ENCODE measurements around the gene SLC2A2. TPM values are rescaled to one million over a fixed set of nuclear protein-coding genes. Genes with fewer than 3 reads are reported as not detected.
A peak's percentile ranks its signal among the peaks of the same experiment; 100 is the strongest.

The SLC2A2 gene
- total RNA-seq, 2 experiments from 2014 or later = not detected

GRCh38 chr3:171054231-171054630, 27.7 kb upstream of the SLC2A2 start:
- DNase-seq = no peak
- H3K27me3 Mint-ChIP-seq = peaks cover 6% of the 10 kb centered on the region
- H3K4me3 Mint-ChIP-seq = no peak overlapping the region
- no peaks in the 10 kb centered on the region for H3K9me3 Mint-ChIP-seq (ENCODE audit: low read depth)
- CTCF ChIA-PET = no interaction called here
- no peaks in the 10 kb centered on the region for H3K36me3 Mint-ChIP-seq
- no peaks in the 10 kb centered on the region for H3K4me1 Mint-ChIP-seq
- ATAC-seq = no peak
- no peak overlapping the region for H3K27ac Mint-ChIP-seq

DNA sequence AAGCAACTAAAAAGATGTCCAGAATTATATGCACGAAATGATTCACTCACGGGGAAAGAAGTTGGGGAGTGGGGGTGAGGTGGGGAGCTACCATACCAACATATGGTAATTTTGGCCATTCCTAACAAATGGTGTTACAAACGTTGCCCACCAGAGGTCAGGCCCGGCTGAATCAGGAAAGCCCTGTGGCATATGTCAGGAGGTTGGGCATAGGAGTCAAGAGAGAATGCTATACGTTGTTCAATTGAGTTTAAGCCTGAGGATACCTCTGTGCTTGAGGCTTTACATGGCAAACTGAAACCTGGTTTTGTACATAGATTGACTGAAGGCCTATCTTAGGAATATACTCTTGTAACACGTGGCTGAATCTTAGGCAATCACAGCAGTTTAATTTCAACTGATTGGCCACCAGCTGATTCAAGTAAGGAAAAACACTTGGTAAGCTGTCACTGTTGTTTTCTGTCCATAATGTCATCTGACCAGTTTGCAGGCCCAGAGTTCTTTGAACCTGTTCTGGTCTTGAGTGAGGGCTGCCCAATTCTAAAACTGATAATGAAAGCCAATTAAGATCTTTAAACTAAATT, 23.4 kb upstream of the SLC2A2 start:
- H3K27ac Mint-ChIP-seq = no peak overlapping the region
- ATAC-seq (peak; percentile 76), DNase-seq (peak; percentile 64)
- H3K4me1 Mint-ChIP-seq = no peaks in the 10 kb centered on the region
- peaks cover 8% of the 10 kb centered on the region for H3K27me3 Mint-ChIP-seq
- no peaks in the 10 kb centered on the region for H3K36me3 Mint-ChIP-seq
- H3K4me3 Mint-ChIP-seq = no peak overlapping the region
- CTCF ChIA-PET = interaction anchor here (0.6 to 4.1 kb wide), 7 partner anchors 12 to 722 kb away, joined by 3 to 26 read pairs (median 3); no protein-coding TSS in a partner anchor
- H3K9me3 Mint-ChIP-seq (ENCODE audit: low read depth) = no peaks in the 10 kb centered on the region

GRCh38 chr3:171046760-171047159, 20.2 kb upstream of the SLC2A2 start:
- peaks cover 21% of the 10 kb centered on the region for H3K27me3 Mint-ChIP-seq
- no peak overlapping the region for H3K4me3 Mint-ChIP-seq
- ATAC-seq = no peak
- CTCF ChIA-PET = interaction anchor here (1.2 kb wide), 1 partner anchor 44 kb away, joined by 3 read pairs; no protein-coding TSS in a partner anchor
- DNase-seq = no peak
- no peaks in the 10 kb centered on the region for H3K4me1 Mint-ChIP-seq
- no peaks in the 10 kb centered on the region for H3K9me3 Mint-ChIP-seq (ENCODE audit: low read depth)
- no peak overlapping the region for H3K27ac Mint-ChIP-seq
- H3K36me3 Mint-ChIP-seq = no peaks in the 10 kb centered on the region

GRCh38 chr3:171044835-171045793, 18.6 kb upstream of the SLC2A2 start:
- H3K4me3 Mint-ChIP-seq = no peak overlapping the region
- no peaks in the 10 kb centered on the region for H3K9me3 Mint-ChIP-seq (ENCODE audit: low read depth)
- no peaks in the 10 kb centered on the region for H3K36me3 Mint-ChIP-seq
- ATAC-seq (no peak), DNase-seq (no peak)
- CTCF ChIA-PET = no interaction called here
- no peaks in the 10 kb centered on the region for H3K4me1 Mint-ChIP-seq
- H3K27ac Mint-ChIP-seq = no peak overlapping the region
- peaks cover 23% of the 10 kb centered on the region for H3K27me3 Mint-ChIP-seq

DNA sequence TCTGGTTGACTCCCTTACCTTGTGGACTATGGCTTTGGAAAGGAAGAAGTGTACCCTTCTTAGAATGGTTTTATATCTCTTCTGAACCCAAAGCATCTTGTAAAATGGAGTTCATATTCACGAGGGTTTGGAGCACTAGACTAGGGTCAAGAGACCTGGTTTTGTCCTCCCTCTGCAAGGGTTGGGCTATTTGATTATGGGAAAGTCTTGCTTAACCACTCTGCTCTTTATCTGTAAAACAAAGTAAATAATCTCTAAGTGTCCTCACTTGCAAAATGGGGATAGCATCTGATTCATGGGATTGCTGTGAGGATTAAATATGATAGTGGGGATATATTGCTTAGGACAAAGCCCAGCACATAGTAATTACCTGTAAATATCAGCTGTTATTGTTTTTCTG, 17.9 kb upstream of the SLC2A2 start:
- H3K36me3 Mint-ChIP-seq = no peaks in the 10 kb centered on the region
- DNase-seq (no peak), ATAC-seq (no peak)
- H3K27ac Mint-ChIP-seq = no peak overlapping the region
- H3K4me3 Mint-ChIP-seq = no peak overlapping the region
- no peaks in the 10 kb centered on the region for H3K4me1 Mint-ChIP-seq
- H3K9me3 Mint-ChIP-seq (ENCODE audit: low read depth) = no peaks in the 10 kb centered on the region
- CTCF ChIA-PET = no interaction called here
- peaks cover 30% of the 10 kb centered on the region for H3K27me3 Mint-ChIP-seq

DNA sequence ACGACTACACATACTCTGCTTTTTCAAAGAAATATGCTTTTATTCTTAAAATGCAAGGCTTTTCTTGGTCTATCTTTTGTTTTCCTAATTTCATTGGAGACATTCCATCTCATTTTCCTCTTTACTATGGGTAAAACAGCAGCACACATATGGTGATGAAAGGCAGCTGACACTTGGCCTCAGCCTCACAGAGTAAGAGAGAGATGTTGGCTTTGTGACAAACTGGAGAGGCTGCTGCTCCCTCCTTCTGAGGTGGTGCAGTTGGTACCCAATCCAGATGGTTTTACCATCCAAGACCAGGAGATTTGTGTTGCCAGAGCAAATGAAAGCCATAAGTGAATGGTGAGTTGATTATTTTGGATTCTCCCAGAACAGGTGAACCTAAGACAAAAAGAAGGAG, 13.2 kb upstream of the SLC2A2 start:
- H3K27ac Mint-ChIP-seq = no peak overlapping the region
- no peak for ATAC-seq
- no peaks in the 10 kb centered on the region for H3K36me3 Mint-ChIP-seq
- H3K4me3 Mint-ChIP-seq = no peak overlapping the region
- no peaks in the 10 kb centered on the region for H3K4me1 Mint-ChIP-seq
- H3K27me3 Mint-ChIP-seq = peaks cover 65% of the 10 kb centered on the region
- CTCF ChIA-PET = no interaction called here
- no peak for DNase-seq
- H3K9me3 Mint-ChIP-seq (ENCODE audit: low read depth) = no peaks in the 10 kb centered on the region

DNA sequence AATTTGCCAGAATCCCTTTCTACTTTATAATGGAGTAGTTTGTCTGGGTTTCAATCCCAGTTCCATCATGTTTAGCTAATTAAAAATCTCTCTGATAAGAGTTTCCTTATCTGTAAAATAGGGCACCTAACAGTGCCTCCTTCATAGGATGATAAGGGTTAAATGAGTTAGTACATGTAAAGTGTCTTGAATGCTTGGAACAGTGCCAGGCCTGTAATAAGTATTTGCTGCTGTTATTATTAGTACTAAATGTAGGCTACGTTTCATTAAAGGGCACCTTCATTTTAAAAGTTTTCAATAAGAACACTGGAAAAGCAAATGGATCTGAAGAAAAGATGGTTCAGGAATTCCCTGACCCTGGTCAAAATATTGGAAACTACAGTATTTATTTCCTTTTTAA, 11.8 kb upstream of the SLC2A2 start:
- peaks cover 63% of the 10 kb centered on the region for H3K27me3 Mint-ChIP-seq
- H3K4me3 Mint-ChIP-seq = no peak overlapping the region
- DNase-seq (no peak), ATAC-seq (no peak)
- no peaks in the 10 kb centered on the region for H3K36me3 Mint-ChIP-seq
- CTCF ChIA-PET = no interaction called here
- H3K9me3 Mint-ChIP-seq (ENCODE audit: low read depth) = no peaks in the 10 kb centered on the region
- H3K4me1 Mint-ChIP-seq = no peaks in the 10 kb centered on the region
- H3K27ac Mint-ChIP-seq = no peak overlapping the region

DNA sequence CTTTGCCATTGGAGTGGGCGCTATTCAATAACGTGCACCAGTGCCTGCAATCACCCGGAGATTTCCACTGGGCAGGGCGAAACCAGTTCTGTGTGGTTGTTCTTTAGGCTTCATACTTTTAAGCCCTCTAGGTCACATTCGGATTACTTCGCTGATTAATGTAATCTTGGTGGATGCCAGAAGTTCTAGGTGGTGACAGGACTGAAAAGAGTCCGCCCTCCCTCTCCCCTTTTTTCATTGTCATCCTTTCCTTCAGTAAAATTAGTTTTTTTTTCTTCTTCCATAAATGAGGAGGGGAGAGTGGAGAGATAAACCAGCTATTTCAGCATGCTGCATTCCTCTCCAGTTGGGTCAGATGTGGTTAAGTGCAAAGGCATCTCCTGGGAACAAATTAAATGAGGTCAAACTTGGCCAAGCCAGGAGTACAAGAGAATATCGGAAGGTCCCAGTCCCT, 2.3 kb upstream of the SLC2A2 start:
- Mint-ChIP-seq H3K27ac (no peak overlapping the region), H3K36me3 (no peaks in the 10 kb centered on the region), H3K9me3 (ENCODE audit: low read depth) (no peaks in the 10 kb centered on the region), H3K27me3 (peaks cover 21% of the 10 kb centered on the region), H3K4me3 (no peak overlapping the region), H3K4me1 (no peaks in the 10 kb centered on the region)
- CTCF ChIA-PET = no interaction called here
- DNase-seq = no peak
- no peak for ATAC-seq

DNA sequence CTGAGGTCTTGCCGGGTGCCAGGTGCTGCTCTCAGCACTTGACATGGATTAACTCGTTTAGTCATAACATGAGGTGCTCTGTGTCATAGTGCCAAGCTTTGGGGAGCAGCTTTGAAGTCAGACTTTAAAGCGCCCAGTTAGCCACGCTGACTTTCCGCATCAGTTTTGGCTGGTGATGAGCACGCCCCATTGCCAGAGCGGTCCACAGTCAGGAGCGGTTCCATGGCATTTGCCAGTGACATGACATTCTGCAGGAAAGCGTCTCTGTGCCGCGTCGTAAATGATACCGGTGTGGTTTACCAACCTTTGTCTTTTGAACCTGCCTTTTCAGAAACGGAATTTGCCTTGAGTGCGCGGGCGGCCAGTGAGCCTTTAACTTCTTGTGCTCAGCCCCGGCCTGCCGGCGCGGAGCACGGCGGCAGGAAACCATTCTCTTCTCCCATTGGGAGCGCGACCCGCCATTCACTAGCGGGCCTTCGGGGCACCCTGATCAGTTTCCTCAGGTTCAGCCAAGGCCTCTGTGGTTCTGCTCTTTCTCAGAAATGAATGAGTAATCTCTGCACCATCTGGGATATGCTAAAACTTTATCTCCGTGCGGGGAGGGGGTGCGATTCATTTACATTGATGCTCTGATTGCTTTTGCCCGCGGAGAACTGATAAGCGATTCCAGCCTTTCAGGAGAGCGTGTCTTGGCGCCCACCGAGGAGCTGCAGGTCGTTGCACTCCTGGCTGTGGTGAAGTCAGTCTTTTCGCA, 1.7 kb upstream of the SLC2A2 start:
- Mint-ChIP-seq H3K27me3 (peaks cover 20% of the 10 kb centered on the region), H3K36me3 (no peaks in the 10 kb centered on the region), H3K4me1 (no peaks in the 10 kb centered on the region), H3K27ac (no peak overlapping the region), H3K4me3 (no peak overlapping the region), H3K9me3 (ENCODE audit: low read depth) (no peaks in the 10 kb centered on the region)
- ATAC-seq (peak; percentile 82), DNase-seq (peak; percentile 71)
- CTCF ChIA-PET = no interaction called here

DNA sequence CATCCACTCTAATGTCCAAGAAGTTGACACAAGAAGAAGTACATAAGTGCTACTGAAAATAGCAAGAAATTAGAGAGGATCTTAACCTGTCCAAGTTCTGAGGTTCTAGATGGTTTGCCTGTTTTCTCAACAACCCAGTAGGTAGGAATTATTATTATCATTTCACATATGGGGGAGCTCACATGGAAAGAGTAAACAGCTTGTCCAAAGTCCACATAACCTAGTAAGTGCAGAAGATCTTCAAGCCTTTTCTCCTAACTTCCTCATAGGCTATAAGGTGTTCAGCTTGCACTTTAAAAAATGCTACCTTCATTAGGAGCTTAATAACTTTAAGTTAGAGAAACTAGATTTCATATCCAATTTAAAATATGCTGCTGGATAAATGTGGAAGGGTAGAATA, 3.0 kb downstream of the SLC2A2 start:
- DNase-seq (no peak), ATAC-seq (no peak)
- Mint-ChIP-seq H3K4me1 (no peaks in the 10 kb centered on the region), H3K4me3 (no peak overlapping the region), H3K36me3 (no peaks in the 10 kb centered on the region), H3K27ac (no peak overlapping the region), H3K9me3 (ENCODE audit: low read depth) (no peaks in the 10 kb centered on the region), H3K27me3 (peaks cover 31% of the 10 kb centered on the region)
- CTCF ChIA-PET = no interaction called here

DNA sequence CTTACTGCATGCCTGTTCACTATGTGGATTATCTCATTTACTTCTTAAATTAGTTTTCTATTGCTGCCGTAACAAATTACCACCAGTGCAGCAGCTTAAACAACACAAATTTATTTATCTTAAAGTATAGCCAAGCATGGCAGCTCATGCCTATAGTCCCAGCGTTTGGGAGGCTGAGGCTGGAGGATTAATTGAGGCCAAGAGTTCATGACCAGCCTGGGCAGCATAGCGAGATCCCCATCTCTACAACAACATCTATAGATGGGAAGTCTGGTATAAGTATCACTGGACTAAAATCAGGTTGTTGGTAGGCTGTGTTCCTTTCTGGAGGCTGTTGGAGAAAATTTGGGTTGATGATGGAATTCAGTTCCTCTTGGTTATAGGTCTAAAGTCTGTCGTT, 5.1 kb downstream of the SLC2A2 start:
- DNase-seq = no peak
- Mint-ChIP-seq H3K4me1 (no peaks in the 10 kb centered on the region), H3K27me3 (peaks cover 45% of the 10 kb centered on the region), H3K36me3 (no peaks in the 10 kb centered on the region), H3K27ac (no peak overlapping the region), H3K9me3 (ENCODE audit: low read depth) (no peaks in the 10 kb centered on the region), H3K4me3 (no peak overlapping the region)
- CTCF ChIA-PET = no interaction called here
- ATAC-seq = no peak

GRCh38 chr3:171018156-171018935, 8.2 kb downstream of the SLC2A2 start:
- DNase-seq (no peak), ATAC-seq (no peak)
- H3K4me1 Mint-ChIP-seq = no peaks in the 10 kb centered on the region
- no peaks in the 10 kb centered on the region for H3K36me3 Mint-ChIP-seq
- H3K27me3 Mint-ChIP-seq = peaks cover 37% of the 10 kb centered on the region
- no peak overlapping the region for H3K4me3 Mint-ChIP-seq
- CTCF ChIA-PET = no interaction called here
- H3K27ac Mint-ChIP-seq = no peak overlapping the region
- no peaks in the 10 kb centered on the region for H3K9me3 Mint-ChIP-seq (ENCODE audit: low read depth)
